ENCODE data around the gene FAM111A. TPM values are rescaled to one million over a fixed set of nuclear protein-coding genes. Genes with fewer than 3 reads are reported as not detected.

Gene FAM111A
- total RNA-seq, 2 donors from 2014 or later: 80.2 to 92.7 TPM

DNA sequence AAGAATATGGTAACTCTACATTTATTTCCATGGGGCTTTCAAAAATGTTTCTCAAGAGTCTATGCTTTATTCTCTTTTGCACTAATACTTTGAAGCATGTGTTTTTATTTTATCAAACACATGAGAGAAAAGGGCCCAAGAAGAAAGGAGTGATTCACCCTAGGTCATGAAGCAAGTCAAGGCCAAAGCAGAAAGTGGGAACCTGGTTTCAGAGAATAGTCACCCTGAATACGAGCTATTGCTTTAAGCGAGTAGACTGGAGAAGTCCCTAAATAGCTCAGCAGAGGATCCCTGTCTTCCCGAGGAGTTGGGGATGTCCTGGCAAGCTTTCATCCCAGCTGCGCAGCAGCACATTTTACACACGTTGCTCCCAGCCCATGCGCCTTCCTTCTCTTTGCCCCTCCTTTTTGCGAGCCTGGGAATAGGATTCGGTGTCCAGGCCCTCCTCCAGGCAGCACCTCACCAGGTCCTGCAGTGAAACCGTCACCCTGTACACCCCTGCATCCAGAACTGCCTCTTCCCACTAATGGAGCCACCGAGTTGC, 51.0 kb downstream of the FAM111A start:
- no peak overlapping the region for H3K4me3 Mint-ChIP-seq
- no peaks in the 10 kb centered on the region for H3K9me3 Mint-ChIP-seq
- no peak for ATAC-seq (replicated peaks)
- H3K27me3 Mint-ChIP-seq: no peaks in the 10 kb centered on the region
- no peak overlapping the region for H3K27ac Mint-ChIP-seq
- H3K36me3 Mint-ChIP-seq (ENCODE audit: low read depth): no peaks in the 10 kb centered on the region
- H3K4me1 Mint-ChIP-seq: no peaks in the 10 kb centered on the region

DNA sequence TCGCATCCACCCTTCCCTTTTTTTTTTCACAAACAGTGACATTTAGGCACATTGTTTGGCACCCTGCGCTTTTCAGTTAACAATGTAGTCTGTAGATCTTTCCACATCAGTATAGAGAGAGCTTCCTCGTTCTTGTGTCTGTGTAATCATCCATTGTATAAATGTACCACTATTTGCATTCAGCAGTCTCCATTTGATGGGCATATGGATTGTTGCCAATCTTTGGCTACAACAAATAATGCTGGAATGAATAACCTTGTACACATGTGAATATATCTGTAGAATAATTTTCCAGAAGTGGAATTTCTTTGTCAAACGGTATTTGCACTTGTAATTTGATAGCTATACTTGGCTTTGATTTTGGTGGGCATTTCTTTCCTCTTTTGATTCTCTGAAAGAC, 52.9 kb downstream of the FAM111A start:
- H3K27me3 Mint-ChIP-seq: no peaks in the 10 kb centered on the region
- H3K4me3 Mint-ChIP-seq: no peak overlapping the region
- H3K36me3 Mint-ChIP-seq (ENCODE audit: low read depth): no peaks in the 10 kb centered on the region
- no peaks in the 10 kb centered on the region for H3K9me3 Mint-ChIP-seq
- ATAC-seq (replicated peaks): no peak
- H3K27ac Mint-ChIP-seq: no peak overlapping the region
- H3K4me1 Mint-ChIP-seq: peaks cover 11% of the 10 kb centered on the region

DNA sequence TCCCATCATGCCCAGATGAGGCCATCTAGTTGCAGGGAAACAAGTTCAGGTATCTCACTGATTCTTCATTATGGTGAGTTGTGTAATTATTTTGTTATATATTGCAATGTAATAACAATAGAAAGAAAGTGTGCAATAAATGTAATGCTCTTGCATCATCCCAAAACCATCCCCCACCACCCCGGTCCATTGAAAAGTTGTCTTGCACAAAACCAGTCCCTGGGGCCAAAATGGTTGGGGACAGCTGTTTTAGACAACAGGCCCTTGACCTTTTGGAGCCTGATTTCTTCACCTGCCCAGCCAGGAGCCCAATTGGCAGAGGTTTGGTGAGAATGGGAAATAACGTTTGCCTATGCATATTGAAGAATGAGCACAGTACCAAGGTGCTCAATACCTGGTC, 54.1 kb downstream of the FAM111A start:
- Mint-ChIP-seq H3K36me3 (ENCODE audit: low read depth) (no peaks in the 10 kb centered on the region), H3K27me3 (no peaks in the 10 kb centered on the region), H3K27ac (no peak overlapping the region), H3K4me1 (peaks cover 11% of the 10 kb centered on the region), H3K4me3 (no peak overlapping the region), H3K9me3 (no peaks in the 10 kb centered on the region)
- no peak for ATAC-seq (replicated peaks)

DNA sequence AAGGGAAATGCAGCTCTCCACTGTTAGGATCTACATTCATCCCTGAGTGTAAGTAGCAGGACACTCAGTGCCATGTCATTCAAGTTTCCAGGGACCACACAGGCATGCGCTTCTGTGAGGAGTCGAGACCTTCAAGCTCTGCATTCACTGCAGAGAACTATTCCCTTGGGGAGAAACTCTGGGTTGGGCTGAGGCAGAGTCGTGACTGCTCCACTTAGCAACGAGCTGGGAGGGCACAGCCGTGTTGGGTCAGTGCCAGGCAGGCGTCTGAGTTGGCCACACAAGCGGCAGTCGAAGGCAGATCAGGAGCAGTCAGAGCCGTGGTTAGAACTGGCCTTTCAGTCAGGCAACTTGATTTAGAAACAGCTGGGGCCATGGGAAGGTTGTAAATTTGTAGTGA, 55.3 kb downstream of the FAM111A start:
- Mint-ChIP-seq H3K4me3 (no peak overlapping the region), H3K36me3 (ENCODE audit: low read depth) (no peaks in the 10 kb centered on the region), H3K27me3 (no peaks in the 10 kb centered on the region), H3K9me3 (no peaks in the 10 kb centered on the region), H3K27ac (no peak overlapping the region), H3K4me1 (peaks cover 11% of the 10 kb centered on the region)
- ATAC-seq (replicated peaks): no peak

DNA sequence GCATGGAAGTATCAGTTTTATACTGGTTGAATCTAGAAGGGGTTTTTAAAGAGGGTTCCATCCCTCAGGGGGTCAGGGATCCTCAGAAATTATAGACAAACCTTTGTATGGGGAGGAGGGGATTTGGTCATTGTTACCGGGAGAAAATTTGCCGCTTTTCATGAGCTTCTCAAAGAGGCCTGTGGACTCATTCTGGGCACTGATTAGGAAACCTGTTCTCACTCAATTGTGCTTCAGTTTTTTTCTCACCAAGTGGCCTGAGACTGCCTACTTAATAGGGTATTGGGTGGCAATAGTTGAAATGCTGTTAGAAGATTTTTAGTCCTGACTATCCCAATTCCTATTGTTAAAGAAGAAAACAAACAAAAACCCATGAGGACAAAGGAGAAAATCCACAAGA, 56.1 kb downstream of the FAM111A start:
- H3K36me3 Mint-ChIP-seq (ENCODE audit: low read depth): no peaks in the 10 kb centered on the region
- no peak overlapping the region for H3K27ac Mint-ChIP-seq
- no peaks in the 10 kb centered on the region for H3K27me3 Mint-ChIP-seq
- no peaks in the 10 kb centered on the region for H3K9me3 Mint-ChIP-seq
- ATAC-seq (replicated peaks): no peak
- peaks cover 11% of the 10 kb centered on the region for H3K4me1 Mint-ChIP-seq
- no peak overlapping the region for H3K4me3 Mint-ChIP-seq

DNA sequence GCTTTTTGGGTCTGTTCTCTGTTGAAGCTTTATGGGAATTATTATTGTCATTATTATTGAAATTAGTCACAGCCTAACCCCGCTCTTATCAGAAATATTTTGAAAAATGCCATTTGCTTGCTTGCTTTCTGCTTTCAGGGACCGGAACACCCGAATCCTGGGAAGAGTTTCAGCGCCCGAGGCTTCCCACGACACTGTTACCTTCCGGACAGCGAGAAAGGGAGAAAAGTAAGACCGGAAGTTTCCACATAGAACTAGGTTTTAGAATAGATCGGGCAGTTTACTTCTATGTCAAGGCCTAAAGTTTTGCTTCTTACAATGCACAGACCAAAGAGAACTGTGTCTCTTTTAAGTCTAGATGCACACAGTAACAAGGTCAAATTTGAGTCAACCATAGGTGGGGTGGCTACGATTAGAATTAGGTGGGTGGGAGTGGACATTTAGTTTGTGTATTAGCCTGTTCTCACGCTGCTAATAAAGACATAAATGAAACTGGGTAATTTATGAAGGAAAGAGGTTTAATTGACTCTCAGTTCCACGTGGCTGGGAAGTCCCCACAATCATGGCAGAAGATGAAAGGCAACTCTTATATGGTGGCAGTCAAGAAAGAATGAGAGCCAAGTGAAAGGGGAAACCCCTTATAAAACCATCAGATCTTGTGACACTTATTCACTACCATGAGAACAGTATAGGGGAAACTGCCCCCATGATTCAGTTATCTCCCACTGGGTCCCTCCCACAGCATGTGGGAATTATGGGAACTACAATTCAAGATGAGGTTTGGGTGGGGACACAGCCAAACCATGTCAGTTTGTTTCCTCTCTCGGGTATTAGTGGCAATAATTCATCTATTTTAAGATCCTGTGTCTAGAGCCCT, 57.1 kb downstream of the FAM111A start:
- Mint-ChIP-seq H3K27ac (peak overlapping the region; percentile 58), H3K9me3 (no peaks in the 10 kb centered on the region), H3K27me3 (no peaks in the 10 kb centered on the region), H3K4me1 (peaks cover 11% of the 10 kb centered on the region), H3K36me3 (ENCODE audit: low read depth) (no peaks in the 10 kb centered on the region), H3K4me3 (peak overlapping the region; percentile 0)
- peak; percentile 91 for ATAC-seq (replicated peaks)

DNA sequence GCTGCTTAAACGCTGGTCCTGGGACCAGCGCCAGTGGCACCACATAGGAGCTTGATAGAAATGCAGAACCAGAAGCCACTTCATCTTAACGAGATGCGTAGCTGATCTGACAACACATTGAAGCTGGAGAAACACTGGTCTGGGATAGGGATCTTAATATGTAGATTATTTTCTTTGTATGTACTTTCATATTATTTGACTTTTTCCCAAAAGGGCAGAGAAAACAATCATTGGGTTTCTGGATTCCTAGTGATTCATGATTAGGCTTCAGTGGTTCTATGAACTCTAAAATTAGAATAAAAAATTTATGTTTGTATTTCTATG, 57.7 kb downstream of the FAM111A start:
- ATAC-seq (replicated peaks): peak; percentile 61
- no peaks in the 10 kb centered on the region for H3K27me3 Mint-ChIP-seq

DNA sequence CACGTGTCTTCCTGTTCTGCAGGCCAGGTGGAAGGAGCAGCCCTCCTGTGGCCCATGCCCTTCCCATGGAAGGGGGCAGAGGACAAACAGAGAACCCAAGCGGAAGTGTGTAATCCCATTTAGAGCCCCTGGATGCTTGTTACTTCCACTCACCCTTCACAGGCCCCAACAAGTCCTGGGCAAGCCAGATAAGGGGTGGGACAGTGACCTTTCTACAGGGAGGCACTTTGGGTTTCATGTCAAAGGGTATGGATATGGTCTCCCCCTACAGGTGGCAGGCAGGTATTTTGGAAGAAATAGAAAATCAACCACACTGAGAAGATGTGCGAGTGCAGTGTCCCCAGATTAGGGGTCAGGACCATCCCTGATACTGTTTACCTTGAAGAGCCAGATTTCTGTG, 58.7 kb downstream of the FAM111A start:
- no peak for ATAC-seq (replicated peaks)
- no peaks in the 10 kb centered on the region for H3K9me3 Mint-ChIP-seq
- no peak overlapping the region for H3K4me3 Mint-ChIP-seq

More for the DNA sequence above, 57.7 kb downstream of the FAM111A start:
- Mint-ChIP-seq H3K4me1 (peaks cover 11% of the 10 kb centered on the region), H3K9me3 (no peaks in the 10 kb centered on the region), H3K27ac (no peak overlapping the region), H3K4me3 (peak overlapping the region; percentile 0), H3K36me3 (ENCODE audit: low read depth) (no peaks in the 10 kb centered on the region)

More for the DNA sequence above, 58.7 kb downstream of the FAM111A start:
- no peak overlapping the region for H3K27ac Mint-ChIP-seq
- no peaks in the 10 kb centered on the region for H3K27me3 Mint-ChIP-seq
- no peaks in the 10 kb centered on the region for H3K36me3 Mint-ChIP-seq (ENCODE audit: low read depth)
- H3K4me1 Mint-ChIP-seq: peaks cover 11% of the 10 kb centered on the region

Other genes starting within 250 kb of the FAM111A start
- not detected for gene GLYATL1, start 203.4 kb upstream of the FAM111A start, total RNA-seq
- gene GLYATL1B, start 56.5 kb upstream of the FAM111A start, total RNA-seq: not detected
- 10 to 100 TPM; 51.5 to 64.8 TPM for gene FAM111B, start 35.6 kb upstream of the FAM111A start, total RNA-seq
- gene DTX4, start 29.3 kb downstream of the FAM111A start, total RNA-seq: under 1 TPM; 0.13 to 0.16 TPM
- gene MPEG1, start 70.1 kb downstream of the FAM111A start, total RNA-seq: under 1 TPM in 1 of 2 donors, not detected in 1; 0.08 TPM
- gene OR5AN1, start 216.0 kb downstream of the FAM111A start, total RNA-seq: not detected